ENCODE data around the gene ST7. TPM values are rescaled to one million over a fixed set of nuclear protein-coding genes. Genes with fewer than 3 reads are reported as not detected.

The ST7 gene
- polyA plus RNA-seq, 2 of the 4 experiments (the other 2 are of a cell fraction) = 16.2 to 26.0 TPM

DNA sequence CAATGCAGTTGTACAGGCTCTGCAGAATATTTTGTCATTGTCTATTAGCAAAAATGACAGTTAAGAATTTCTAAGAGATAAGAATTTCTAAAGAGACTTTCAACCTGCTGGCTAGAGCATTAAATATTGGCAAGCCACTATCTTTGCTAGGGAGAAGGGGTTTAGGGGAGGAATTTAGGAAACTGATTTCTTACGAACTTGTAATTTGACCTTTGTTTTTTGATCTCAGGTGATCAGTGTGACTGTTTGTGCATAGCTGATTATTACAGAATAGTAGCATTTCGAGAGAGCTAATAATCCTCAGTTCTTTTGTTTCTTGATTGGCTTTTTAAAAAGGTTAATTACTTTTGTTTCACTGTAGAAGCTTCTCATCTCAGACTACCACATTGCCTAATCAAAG lies 68.1 kb downstream of the ST7 start (continued):
- no peak for TF ChIP-seq HOXB5 (CRISPR knock-in tag; IDR thresholded peaks at IDR 0.05)
- TF ChIP-seq FOXS1 (CRISPR knock-in tag; IDR thresholded peaks at IDR 0.05) = no peak
- no peak for TF ChIP-seq CBX2 (IDR thresholded peaks at IDR 0.05; ENCODE audit: borderline replicate concordance, low read depth)
- no peak for TF ChIP-seq ZNF302 (CRISPR knock-in tag; IDR thresholded peaks at IDR 0.05)

- Histone ChIP-seq H3K9me3 (no peaks in the 10 kb centered on the region), H3K4me3 (no peak overlapping the region), H3K27ac (no peak overlapping the region), H3K4me2 (no peak overlapping the region), H3K4me1 (0 out of 3 replicates have a peak, but pooled peaks cover 6% of the 10 kb centered on the region)
- no peak for FAIRE-seq
- ChIA-PET POLR2A (no interaction called here), CTCF (interaction anchor here (1.1 kb wide), 1 partner anchor 10 kb away, joined by 4 read pairs; no protein-coding TSS in a partner anchor)
- no peak for ATAC-seq
- no peak for TF ChIP-seq MYC (IDR thresholded peaks at IDR 0.05; ENCODE audit: borderline replicate concordance, low read length)
- 86% methylated on average over 5 of the region's 5 CpGs for WGBS (ENCODE audit: missing lambda C conversion rate)
- no peak for DNase-seq (ENCODE audit: low read depth in 1 of 2, low spot score in 1 of 2)
These were observed 68.7 kb downstream of the ST7 start for GRCh38 chr7:117021986-117022385.

- FAIRE-seq (no peak), ATAC-seq (no peak), DNase-seq (ENCODE audit: low read depth in 1 of 2, low spot score in 1 of 2) (no peak)
- no peak overlapping the region for H3K4me2 ChIP-seq
- ChIA-PET POLR2A (no interaction called here), CTCF (no interaction called here)
- H3K9me3 ChIP-seq = no peaks in the 10 kb centered on the region
- H3K4me1 ChIP-seq = 0 out of 3 replicates have a peak, but pooled peaks cover 3% of the 10 kb centered on the region
- 91% methylated on average over 5 of the region's 5 CpGs for WGBS (ENCODE audit: missing lambda C conversion rate)
- H3K4me3 ChIP-seq = no peak overlapping the region
- H3K27ac ChIP-seq = no peak overlapping the region
- TF ChIP-seq NPAS2 (CRISPR knock-in tag; IDR thresholded peaks at IDR 0.05; ENCODE audit: borderline replicate concordance) (no peak), MAFK (IDR thresholded peaks at IDR 0.05; ENCODE audit: partially characterized antibody) (no peak), NFE2L2 (conservative IDR thresholded peaks at IDR 0.05; ENCODE audit: low read length) (no peak), POLR2A (IDR thresholded peaks at IDR 0.05; ENCODE audit: low read length) (no peak), CHD4 (IDR thresholded peaks at IDR 0.05; ENCODE audit: borderline replicate concordance) (no peak), CBX8 (IDR thresholded peaks at IDR 0.05) (no peak), ZSCAN20 (CRISPR knock-in tag; IDR thresholded peaks at IDR 0.05) (no peak), KDM1A (IDR thresholded peaks at IDR 0.05; ENCODE audit: low read depth) (no peak), HOXB5 (CRISPR knock-in tag; IDR thresholded peaks at IDR 0.05) (no peak), HDAC2 (IDR thresholded peaks at IDR 0.05) (no peak), TP53 (CRISPR knock-in tag; IDR thresholded peaks at IDR 0.05) (no peak), EHF (CRISPR knock-in tag; IDR thresholded peaks at IDR 0.05) (no peak)
- TF ChIP-seq, protein P1, sequence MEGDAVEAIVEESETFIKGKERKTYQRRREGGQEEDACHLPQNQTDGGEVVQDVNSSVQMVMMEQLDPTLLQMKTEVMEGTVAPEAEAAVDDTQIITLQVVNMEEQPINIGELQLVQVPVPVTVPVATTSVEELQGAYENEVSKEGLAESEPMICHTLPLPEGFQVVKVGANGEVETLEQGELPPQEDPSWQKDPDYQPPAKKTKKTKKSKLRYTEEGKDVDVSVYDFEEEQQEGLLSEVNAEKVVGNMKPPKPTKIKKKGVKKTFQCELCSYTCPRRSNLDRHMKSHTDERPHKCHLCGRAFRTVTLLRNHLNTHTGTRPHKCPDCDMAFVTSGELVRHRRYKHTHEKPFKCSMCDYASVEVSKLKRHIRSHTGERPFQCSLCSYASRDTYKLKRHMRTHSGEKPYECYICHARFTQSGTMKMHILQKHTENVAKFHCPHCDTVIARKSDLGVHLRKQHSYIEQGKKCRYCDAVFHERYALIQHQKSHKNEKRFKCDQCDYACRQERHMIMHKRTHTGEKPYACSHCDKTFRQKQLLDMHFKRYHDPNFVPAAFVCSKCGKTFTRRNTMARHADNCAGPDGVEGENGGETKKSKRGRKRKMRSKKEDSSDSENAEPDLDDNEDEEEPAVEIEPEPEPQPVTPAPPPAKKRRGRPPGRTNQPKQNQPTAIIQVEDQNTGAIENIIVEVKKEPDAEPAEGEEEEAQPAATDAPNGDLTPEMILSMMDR (IDR thresholded peaks at IDR 0.05) = no peak
These were observed 70.1 kb downstream of the ST7 start for GRCh38 chr7:117023325-117023854.

DNA sequence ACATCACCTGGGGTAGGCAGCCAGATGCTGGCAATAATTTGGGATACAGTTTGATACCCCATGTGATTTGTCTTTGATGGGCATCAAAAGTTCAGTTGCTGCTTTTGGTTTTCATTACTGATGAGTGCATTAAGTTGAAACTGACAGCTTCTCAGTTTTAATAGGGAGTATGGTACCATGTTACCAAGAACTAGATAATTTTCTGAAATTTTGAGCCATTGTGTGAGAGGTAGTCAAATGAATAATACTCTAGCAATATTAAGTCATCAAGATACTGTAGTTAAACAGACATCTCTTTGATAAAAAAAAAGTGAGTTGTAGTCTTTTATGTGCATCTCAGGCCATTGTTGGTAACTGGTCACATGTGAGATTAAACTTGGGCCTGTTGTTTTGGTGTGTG lies 71.5 kb downstream of the ST7 start:
- Histone ChIP-seq H3K4me2 (no peak overlapping the region), H3K27ac (no peak overlapping the region), H3K4me3 (no peak overlapping the region), H3K9me3 (no peaks in the 10 kb centered on the region), H3K4me1 (no peaks in the 10 kb centered on the region)
- FAIRE-seq (no peak), ATAC-seq (no peak), DNase-seq (ENCODE audit: low read depth in 1 of 2, low spot score in 1 of 2) (no peak)
- ChIA-PET POLR2A (no interaction called here), CTCF (no interaction called here)
- TF ChIP-seq HEYL (CRISPR knock-in tag; IDR thresholded peaks at IDR 0.05) (no peak), SMC3 (IDR thresholded peaks at IDR 0.05) (no peak), HDAC2 (IDR thresholded peaks at IDR 0.05) (no peak), EHMT2 (IDR thresholded peaks at IDR 0.05; ENCODE audit: low read depth) (no peak), RARB (CRISPR knock-in tag; IDR thresholded peaks at IDR 0.05) (no peak), POLR2AphosphoS2 (conservative IDR thresholded peaks at IDR 0.05; ENCODE audit: low read length) (no peak), CBX2 (IDR thresholded peaks at IDR 0.05; ENCODE audit: borderline replicate concordance, low read depth) (no peak), HOXB13 (CRISPR knock-in tag; IDR thresholded peaks at IDR 0.05; ENCODE audit: low read depth) (no peak), RFX5 (IDR thresholded peaks at IDR 0.05) (no peak), NPAS2 (CRISPR knock-in tag; IDR thresholded peaks at IDR 0.05; ENCODE audit: borderline replicate concordance) (no peak)
- TF ChIP-seq, protein P2, sequence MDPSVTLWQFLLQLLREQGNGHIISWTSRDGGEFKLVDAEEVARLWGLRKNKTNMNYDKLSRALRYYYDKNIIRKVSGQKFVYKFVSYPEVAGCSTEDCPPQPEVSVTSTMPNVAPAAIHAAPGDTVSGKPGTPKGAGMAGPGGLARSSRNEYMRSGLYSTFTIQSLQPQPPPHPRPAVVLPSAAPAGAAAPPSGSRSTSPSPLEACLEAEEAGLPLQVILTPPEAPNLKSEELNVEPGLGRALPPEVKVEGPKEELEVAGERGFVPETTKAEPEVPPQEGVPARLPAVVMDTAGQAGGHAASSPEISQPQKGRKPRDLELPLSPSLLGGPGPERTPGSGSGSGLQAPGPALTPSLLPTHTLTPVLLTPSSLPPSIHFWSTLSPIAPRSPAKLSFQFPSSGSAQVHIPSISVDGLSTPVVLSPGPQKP (IDR thresholded peaks at IDR 0.05; ENCODE audit: low read depth, low read length) = no peak
